Natural killer cell (primary cell): ENCODE data around the gene CROCC. TPM values are rescaled to one million over a fixed set of nuclear protein-coding genes. Genes with fewer than 3 reads are reported as not detected.

ENCODE experiments used
- ATAC-seq, 3 donors: fragments of 150-1000 bp in 2 of 3; fragments of 200-7000 bp in 1 of 3; cut with Tn5 transposase; 1 replicate in 1 of 3; 2 replicates in 2 of 3; pipeline ENCODE4 v1.10.0; 2021; ENCODE audit warnings: mild to moderate bottlenecking in 2 of 3, moderate library complexity in 2 of 3
- DNase-seq, 2 donors: peaks; one replicate each; pipeline versions ENCODE4 v3.0.0 to v3.0.0-alpha.2; 2013 to 2021; ENCODE audit warnings: mixed read lengths in 1 of 2
- H3K27ac ChIP-seq: one replicate; pipeline ENCODE4 v1.5.1; 2013; ENCODE audit warnings: mild to moderate bottlenecking, low read length
- H3K27me3 ChIP-seq: one replicate; pipeline ENCODE4 v1.6.1; 2013; ENCODE audit warnings: low read length; ENCODE audit not compliant: control insufficient read depth, insufficient read depth
- H3K36me3 ChIP-seq: one replicate; pipeline ENCODE4 v1.6.1; 2013; ENCODE audit warnings: low read length; ENCODE audit not compliant: control insufficient read depth, insufficient read depth
- H3K4me1 ChIP-seq: one replicate; pipeline ENCODE4 v1.6.1; 2013; ENCODE audit warnings: low read length; ENCODE audit not compliant: control insufficient read depth, insufficient read depth
- H3K4me3 ChIP-seq: one replicate; pipeline ENCODE4 v1.5.1; 2013; ENCODE audit warnings: low read length
- H3K9me3 ChIP-seq: one replicate; pipeline ENCODE4 v1.6.1; 2013; ENCODE audit warnings: low read length; ENCODE audit not compliant: control insufficient read depth, insufficient read depth
- H3K27ac Mint-ChIP-seq, 2 donors: one replicate each; pipeline ENCODE4 v1.8.0; 2022; ENCODE audit warnings: mild to moderate bottlenecking in 2 of 2, mixed read lengths in 2 of 2, moderate library complexity in 1 of 2
- H3K27me3 Mint-ChIP-seq, 2 donors: one replicate each; pipeline ENCODE4 v1.8.0; 2022; ENCODE audit warnings: low read depth in 2 of 2, mixed read lengths in 2 of 2
- H3K36me3 Mint-ChIP-seq: one replicate; pipeline ENCODE4 v1.8.0; 2022; ENCODE audit warnings: mixed read lengths
- H3K4me1 Mint-ChIP-seq, 2 donors: one replicate each; pipeline ENCODE4 v1.8.0; 2022; ENCODE audit warnings: mixed read lengths in 2 of 2
- H3K4me3 Mint-ChIP-seq: one replicate; pipeline ENCODE4 v1.8.0; 2022; ENCODE audit warnings: mild to moderate bottlenecking, moderate library complexity, mixed read lengths
- H3K9me3 Mint-ChIP-seq, 2 donors: one replicate each; pipeline ENCODE4 v1.8.0; 2022; ENCODE audit warnings: mixed read lengths in 2 of 2
- CTCF ChIP-seq: fragments of 200-600 bp; IDR thresholded peaks from one replicate; pipeline ENCODE4 v1.8.0; 2022; ENCODE audit warnings: antibody characterized with exemption
- WGBS: methylation state at CpG from one replicate; pipeline ENCODE4 v1.1.7; 2013; ENCODE audit warnings: missing lambda C conversion rate; ENCODE audit not compliant: insufficient coverage; 5-methylcytosine and 5-hydroxymethylcytosine counted together
- intact Hi-C: fragments of 100-400 bp; cut with micrococcal nuclease; formaldehyde crosslinking; loops from one replicate; pipeline ENCODE4 v1.14.2; 2022
- total RNA-seq, 4 donors: library from RNA; stranded (reverse); fragments of 120-200 nt in 1 of 4; gene quantifications; one replicate each; pipeline versions ENCODE4 v1.2.3 to v1.2.4, GENCODE V29; 2013 to 2022

Gene CROCC
- total RNA-seq, 3 donors from 2014 or later (not counting 1 experiment from before 2014, with no cell fraction given), result 51.7 to 62.9 (median 59.1) TPM

GRCh38 chr1:16970132-16970910, 48.6 kb downstream of the CROCC start:
- no peaks in the 10 kb centered on the region for H3K36me3 Mint-ChIP-seq
- ATAC-seq (no peak), DNase-seq (no peak)
- no peak overlapping the region for H3K4me3 Mint-ChIP-seq
- no peaks in the 10 kb centered on the region for H3K9me3 ChIP-seq
- H3K4me3 ChIP-seq, result no peak overlapping the region
- WGBS, result 98% methylated on average over 28 of the region's 28 CpGs
- no peaks in the 10 kb centered on the region for H3K27me3 Mint-ChIP-seq
- no peaks in the 10 kb centered on the region for H3K27me3 ChIP-seq
- H3K27ac Mint-ChIP-seq, result no peak overlapping the region
- H3K36me3 ChIP-seq, result peaks cover 6% of the 10 kb centered on the region
- H3K9me3 Mint-ChIP-seq, result no peaks in the 10 kb centered on the region
- no peak for TF ChIP-seq CTCF
- H3K4me1 ChIP-seq, result no peaks in the 10 kb centered on the region
- intact Hi-C loops, result no loop called here
- H3K27ac ChIP-seq, result no peak overlapping the region
- no peaks in the 10 kb centered on the region for H3K4me1 Mint-ChIP-seq

GRCh38 chr1:16971341-16972188, 49.8 kb downstream of the CROCC start:
- Histone ChIP-seq H3K27ac (no peak overlapping the region), H3K9me3 (no peaks in the 10 kb centered on the region), H3K4me1 (no peaks in the 10 kb centered on the region), H3K27me3 (no peaks in the 10 kb centered on the region), H3K4me3 (no peak overlapping the region), H3K36me3 (peaks cover 2% of the 10 kb centered on the region)
- DNase-seq (no peak), ATAC-seq (no peak)
- no peak for TF ChIP-seq CTCF
- Mint-ChIP-seq H3K27ac (no peak overlapping the region), H3K9me3 (no peaks in the 10 kb centered on the region), H3K36me3 (no peaks in the 10 kb centered on the region), H3K4me3 (no peak overlapping the region), H3K4me1 (no peaks in the 10 kb centered on the region), H3K27me3 (no peaks in the 10 kb centered on the region)
- intact Hi-C loops, result no loop called here
- WGBS, result 92% methylated on average over 28 of the region's 28 CpGs

- Mint-ChIP-seq H3K9me3 (no peaks in the 10 kb centered on the region), H3K4me3 (no peak overlapping the region), H3K27ac (peak overlapping the region in 1 of 2 donors; percentile 43), H3K4me1 (no peaks in the 10 kb centered on the region), H3K36me3 (no peaks in the 10 kb centered on the region), H3K27me3 (no peaks in the 10 kb centered on the region)
- WGBS, result 92% methylated on average over 10 of the region's 11 CpGs
- intact Hi-C loops, result no loop called here
- Histone ChIP-seq H3K9me3 (no peaks in the 10 kb centered on the region), H3K4me3 (no peak overlapping the region), H3K4me1 (no peaks in the 10 kb centered on the region), H3K27me3 (no peaks in the 10 kb centered on the region), H3K36me3 (peaks cover 2% of the 10 kb centered on the region), H3K27ac (no peak overlapping the region)
- ATAC-seq (no peak), DNase-seq (no peak)
- TF ChIP-seq CTCF, result no peak
These were observed 50.6 kb downstream of the CROCC start for GRCh38 chr1:16972189-16972895.
